Stimulated activated CD4-positive, alpha-beta T cell treated with anti-CD3 and anti-CD28 coated beads, Interleukin-1b, Interleukin-23, amount 100 ng/mL, for 24 hours (primary cell): ENCODE measurements around the gene FLT4.

Experiments used
- DNase-seq, 4 experiments: peaks; one replicate each; pipeline ENCODE4 v3.0.0-alpha.2; 2020; ENCODE audit warnings: low read depth in 4 of 4, low spot score in 1 of 4

Gene FLT4

DNA sequence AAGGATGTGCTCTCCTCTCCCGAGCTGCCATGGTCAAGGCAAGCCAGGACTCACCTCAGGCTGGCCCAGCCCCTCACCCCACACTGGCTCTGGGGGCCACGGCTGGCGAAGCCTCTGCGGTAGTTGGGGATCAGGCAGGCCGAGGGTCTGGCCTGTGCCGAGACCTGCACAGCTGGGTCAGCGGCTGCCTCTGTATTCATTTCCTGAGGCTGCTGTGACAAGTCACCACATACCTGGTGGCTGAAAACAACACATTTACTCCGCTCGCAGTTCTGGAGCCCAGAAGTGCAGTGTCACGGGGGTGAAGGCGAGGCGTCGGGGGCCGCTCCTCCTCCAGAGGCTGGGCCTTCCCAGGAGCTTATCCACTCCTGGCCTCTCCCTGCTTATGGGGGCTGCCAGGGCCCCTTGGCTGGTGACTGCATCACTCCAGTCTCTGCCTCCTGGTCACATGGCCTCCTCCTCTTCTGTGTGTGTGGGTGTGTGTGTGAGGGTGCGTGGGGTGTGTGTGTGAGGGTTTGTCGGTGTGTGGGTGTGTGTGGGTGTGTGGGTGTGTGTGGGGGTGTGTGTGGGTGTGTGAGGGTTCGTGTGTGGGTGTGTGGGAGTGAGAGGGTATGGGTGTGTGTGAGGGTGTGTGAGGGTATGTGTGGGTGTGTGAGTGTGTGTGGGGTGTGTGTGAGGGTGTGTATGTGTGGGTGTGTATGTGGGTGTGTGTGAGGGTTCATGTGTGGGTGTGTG is 54.9 kb downstream of the FLT4 start:
- no peak for DNase-seq

DNA sequence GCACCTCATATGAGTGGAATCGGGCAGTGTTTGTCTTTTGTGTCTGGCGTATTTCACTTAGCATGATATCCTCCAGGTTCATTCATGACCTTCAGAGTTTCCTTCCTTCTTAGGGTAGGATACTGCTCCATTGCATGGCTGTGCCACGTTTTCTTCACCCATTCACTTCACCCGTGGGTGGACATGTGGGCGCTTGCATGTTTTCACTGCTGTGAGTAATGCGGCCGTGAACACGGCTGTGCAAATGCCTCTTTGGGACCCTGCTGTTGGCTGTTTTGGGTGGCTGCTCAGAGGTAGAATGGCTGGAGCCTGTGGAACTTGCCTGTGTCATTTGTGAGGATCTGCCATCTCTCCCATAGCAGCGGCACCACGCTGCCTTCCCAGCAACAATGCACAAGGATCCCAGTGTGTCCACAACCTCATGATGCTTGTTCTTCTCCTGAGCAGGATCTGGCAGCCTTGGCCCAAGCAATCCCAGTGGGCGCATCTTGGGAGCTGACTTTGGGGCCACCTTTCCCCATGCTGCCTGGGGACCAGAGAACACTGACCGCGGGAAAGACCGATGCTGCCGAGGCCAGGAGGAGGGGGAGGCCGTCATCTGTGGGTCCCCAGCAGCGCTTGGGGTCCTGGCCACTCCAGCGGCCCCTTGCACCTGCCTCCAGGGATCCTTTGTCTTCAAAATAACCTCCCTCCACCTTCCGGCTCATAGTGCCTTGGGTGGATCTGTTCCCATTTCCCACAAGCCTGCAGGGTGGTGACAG is 55.8 kb downstream of the FLT4 start:
- DNase-seq, result no peak

- no peak for DNase-seq
Observed at GRCh38 chr5:180592176-180592575, 57.2 kb downstream of the FLT4 start.

GRCh38 chr5:180591311-180591887 is 58.0 kb downstream of the FLT4 start, which contains the start of gene SCGB3A1:
TSS of gene SCGB3A1 (minus strand) at chr5:180591499. CDS start at chr5:180591462, 37 bp downstream.
- DNase-seq, result no peak

GRCh38 chr5:180590543-180591310 is 58.7 kb downstream of the FLT4 start:
- no peak for DNase-seq

GRCh38 chr5:180589771-180590542 is 59.4 kb downstream of the FLT4 start:
- no peak for DNase-seq

GRCh38 chr5:180586870-180587269 is 62.5 kb downstream of the FLT4 start:
- DNase-seq, result no peak

GRCh38 chr5:180586204-180586603 is 63.2 kb downstream of the FLT4 start:
- DNase-seq, result no peak

DNA sequence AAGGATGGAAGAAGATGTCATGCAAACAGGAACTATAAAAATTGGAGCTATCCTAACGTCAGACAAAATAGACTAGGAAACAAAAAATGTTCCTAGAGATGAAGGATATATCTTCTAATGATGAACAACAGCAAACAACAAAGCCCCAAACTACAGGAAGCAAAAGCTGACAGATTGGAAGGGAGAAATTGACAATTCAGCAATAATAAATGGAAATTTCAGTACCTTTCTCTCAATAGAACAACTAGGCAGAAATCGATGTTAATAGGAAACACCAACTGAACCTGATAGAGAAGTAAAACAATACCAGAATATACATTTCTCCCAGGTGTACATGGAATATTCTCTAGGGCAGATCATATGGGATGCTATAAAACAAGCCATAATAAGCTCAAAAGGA is 65.7 kb downstream of the FLT4 start:
- DNase-seq, result no peak

- no peak for DNase-seq
Observed at GRCh38 chr5:180580681-180581080, 68.7 kb downstream of the FLT4 start.

GRCh38 chr5:180575571-180575970 is 73.8 kb downstream of the FLT4 start:
- DNase-seq, result no peak

GRCh38 chr5:180568914-180569313 is 80.5 kb downstream of the FLT4 start:
- DNase-seq, result no peak

GRCh38 chr5:180563994-180564393 is 85.4 kb downstream of the FLT4 start:
- no peak for DNase-seq

DNA sequence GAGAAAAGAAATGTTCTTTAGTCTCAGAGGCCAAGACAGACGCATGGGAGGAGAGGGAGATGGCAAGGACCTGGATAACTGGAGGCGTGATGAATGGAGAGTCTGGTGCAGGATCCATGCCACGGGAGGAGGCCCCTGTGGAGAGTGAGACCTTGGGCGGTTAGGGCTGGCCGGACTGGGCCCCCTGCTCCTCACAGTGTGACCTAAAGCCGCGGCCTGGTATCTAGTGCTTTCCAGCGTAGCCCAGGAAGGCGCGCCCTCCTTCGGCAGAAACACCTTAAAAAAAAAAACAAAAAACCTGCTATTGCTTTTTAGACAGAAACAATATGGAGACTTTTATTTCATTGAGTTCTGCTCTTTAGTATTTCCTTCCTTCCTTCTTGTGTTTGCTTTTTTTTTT is 91.2 kb downstream of the FLT4 start:
- DNase-seq, result no peak

DNA sequence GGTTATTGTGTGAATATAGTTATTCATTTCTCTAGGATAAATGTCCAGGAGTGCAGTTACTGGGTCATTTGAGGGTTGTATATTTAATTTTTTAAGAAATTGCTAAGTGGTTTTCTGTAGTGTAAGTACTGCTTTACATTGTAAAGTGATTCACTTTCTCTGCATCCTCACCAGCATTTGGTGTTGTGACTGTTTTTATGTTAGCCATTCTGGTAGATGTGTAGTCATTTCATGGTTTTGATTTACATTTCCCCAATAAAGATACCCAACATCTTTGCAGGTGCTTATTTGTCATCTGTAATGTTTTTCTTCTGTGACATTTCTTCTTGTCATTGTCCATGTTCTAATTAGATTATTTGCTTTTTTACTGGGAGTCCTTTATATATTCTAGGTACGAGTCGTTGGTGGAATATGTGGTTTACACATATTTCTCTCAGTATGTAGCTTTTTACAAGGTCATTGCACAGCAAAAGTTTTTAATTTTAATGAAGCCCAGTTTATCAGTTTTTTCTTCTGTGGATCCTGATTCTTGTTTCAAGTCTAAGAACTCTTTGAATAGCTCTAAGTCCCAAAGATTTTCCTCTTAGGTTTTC is 92.1 kb downstream of the FLT4 start:
- DNase-seq, result no peak

- DNase-seq, result no peak
Observed at GRCh38 chr5:180555168-180555921, 94.1 kb downstream of the FLT4 start.

DNA sequence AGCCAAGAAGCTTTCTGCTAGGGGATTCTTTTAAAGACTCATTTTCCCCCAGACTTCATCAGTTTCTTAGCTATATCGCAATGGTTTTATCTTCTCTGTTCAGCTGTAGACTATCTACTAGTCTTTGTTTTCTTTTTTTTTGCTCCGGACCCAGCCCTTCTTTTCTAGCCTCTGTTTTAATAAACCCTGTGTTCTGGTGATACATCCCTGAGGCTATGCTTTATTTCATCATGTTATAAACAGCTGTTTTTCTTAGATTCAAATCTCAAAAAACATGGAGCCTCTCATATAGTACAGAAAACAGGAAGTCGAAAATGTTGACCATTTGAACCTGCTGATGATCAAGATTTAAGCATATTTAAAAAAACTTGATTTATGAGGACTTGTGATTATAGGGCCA is 95.9 kb downstream of the FLT4 start:
- DNase-seq, result no peak
